Erythroblast (primary cell): ENCODE data around the gene SPP1.
"Not testable (repeated sequence)": the region's sequence is repeated elsewhere in the genome, so short reads cannot be mapped to it uniquely, and the experiment has no call there.

Experiments
- DNase-seq, 2 experiments: peaks; one replicate each; lab custom pipeline; 2025; lab: John Stamatoyannopoulos, UW
- GATA1 ChIP-seq: IDR thresholded peaks from 2 replicates; pipeline ENCODE4 v1.6.1; 2011; ENCODE audit warnings: low read depth, mild to moderate bottlenecking, control low read depth, low read length, moderate library complexity
- POLR2A ChIP-seq: IDR thresholded peaks from 2 replicates; pipeline ENCODE4 v1.6.1; 2011; ENCODE audit warnings: mild to moderate bottlenecking, low read length

Gene SPP1

GRCh38 chr4:88010966-88011365 lies 35.5 kb downstream of the SPP1 start:
- DNase-seq: no peak
- TF ChIP-seq GATA1: no peak

- DNase-seq: no peak
- TF ChIP-seq POLR2A (no peak), GATA1 (no peak)
Measured at GRCh38 chr4:88012647-88013046, 37.1 kb downstream of the SPP1 start.

- TF ChIP-seq GATA1: no peak
- no peak for TF ChIP-seq POLR2A
- no peak for DNase-seq
Measured at GRCh38 chr4:88014386-88014905, 38.9 kb downstream of the SPP1 start.

GRCh38 chr4:88015659-88016295 lies 40.3 kb downstream of the SPP1 start:
- no peak for DNase-seq
- TF ChIP-seq POLR2A: no peak
- no peak for TF ChIP-seq GATA1

GRCh38 chr4:88017516-88018297 lies 42.2 kb downstream of the SPP1 start:
- DNase-seq: no peak
- TF ChIP-seq POLR2A (no peak), GATA1 (no peak)

- TF ChIP-seq GATA1 (no peak), POLR2A (no peak)
- DNase-seq: no peak
Measured at GRCh38 chr4:88018466-88018865, 43.0 kb downstream of the SPP1 start.

- no peak for DNase-seq
- TF ChIP-seq GATA1: no peak
- no peak for TF ChIP-seq POLR2A
Measured at GRCh38 chr4:88021824-88022223, 46.3 kb downstream of the SPP1 start.

GRCh38 chr4:88022289-88022688 lies 46.8 kb downstream of the SPP1 start:
- TF ChIP-seq GATA1: no peak
- no peak for TF ChIP-seq POLR2A
- no peak for DNase-seq

- not testable (repeated sequence) for DNase-seq
Measured at GRCh38 chr4:88025868-88026661, 50.6 kb downstream of the SPP1 start.

- DNase-seq: peak; percentile 8 to 17
- TF ChIP-seq GATA1: no peak
- TF ChIP-seq POLR2A: no peak
Measured at GRCh38 chr4:88027611-88028608, 52.4 kb downstream of the SPP1 start.

GRCh38 chr4:88028946-88029345 lies 53.4 kb downstream of the SPP1 start:
- no peak for DNase-seq
- TF ChIP-seq GATA1: no peak
- TF ChIP-seq POLR2A: no peak

- DNase-seq: no peak
- TF ChIP-seq POLR2A (no peak), GATA1 (no peak)
Measured at GRCh38 chr4:88029556-88029955, 54.0 kb downstream of the SPP1 start.

GRCh38 chr4:88030565-88031310 lies 55.2 kb downstream of the SPP1 start:
- TF ChIP-seq GATA1 (no peak), POLR2A (no peak)
- no peak for DNase-seq
